SK-N-SH treated with all-trans-retinoic acid at 6 μM for 48 hours (cell line): ENCODE data around the gene HSD3B2.

ENCODE experiments used
- ARNTL ChIP-seq: fragments of 450-650 bp; formaldehyde crosslinking; IDR thresholded peaks from 2 replicates; pipeline ENCODE4 v1.5.0; 2020; ENCODE audit warnings: low read depth, mild to moderate bottlenecking, moderate library complexity, borderline replicate concordance
- BACH2 ChIP-seq: fragments of 250-450 bp; sonication (Bioruptor Pico); IDR thresholded peaks from 2 replicates; pipeline ENCODE4 v1.9.0; 2021; ENCODE audit warnings: mild to moderate bottlenecking, borderline replicate concordance
- CSDC2 ChIP-seq: fragments of 250-450 bp; sonication (Bioruptor Pico); IDR thresholded peaks from 2 replicates; pipeline ENCODE4 v1.5.0; 2020; ENCODE audit warnings: mild to moderate bottlenecking, moderate library complexity
- PPARA ChIP-seq: fragments of 250-450 bp; sonication (Bioruptor Pico); IDR thresholded peaks from 2 replicates; pipeline ENCODE4 v1.5.0; 2020; ENCODE audit warnings: mild to moderate bottlenecking, borderline replicate concordance
- RARB ChIP-seq: fragments of 250-450 bp; sonication (Bioruptor Pico); IDR thresholded peaks from 2 replicates; pipeline ENCODE4 v1.8.0; 2021; ENCODE audit warnings: mild to moderate bottlenecking, moderate library complexity
- SNAI2 ChIP-seq: fragments of 250-450 bp; sonication (Bioruptor Pico); IDR thresholded peaks from 2 replicates; pipeline ENCODE4 v1.5.0; 2020; ENCODE audit warnings: mild to moderate bottlenecking, moderate library complexity
- TCF4 ChIP-seq: fragments of 250-450 bp; sonication (Bioruptor Pico); IDR thresholded peaks from 2 replicates; pipeline ENCODE4 v1.8.0; 2021; ENCODE audit warnings: mild to moderate bottlenecking, moderate library complexity, borderline replicate concordance
- ZFP3 ChIP-seq: fragments of 250-450 bp; sonication (Bioruptor Pico); IDR thresholded peaks from 2 replicates; pipeline ENCODE4 v1.5.0; 2020; ENCODE audit warnings: mild to moderate bottlenecking, moderate library complexity
- ZNF565 ChIP-seq: fragments of 450-650 bp; formaldehyde crosslinking; conservative IDR thresholded peaks from 2 replicates; pipeline ENCODE4 v1.5.0; 2020; ENCODE audit warnings: low read depth, mild to moderate bottlenecking, moderate library complexity
- ZNF8 ChIP-seq: fragments of 450-650 bp; formaldehyde crosslinking; IDR thresholded peaks from 2 replicates; pipeline ENCODE4 v1.5.0; 2020; ENCODE audit warnings: mild to moderate bottlenecking, moderate library complexity
- TF ChIP-seq, protein P1 (sequence below): fragments of 250-450 bp; sonication (Bioruptor Pico); IDR thresholded peaks from 2 replicates; pipeline ENCODE4 v1.5.1; 2021; ENCODE audit warnings: mild to moderate bottlenecking, moderate library complexity
- TF ChIP-seq, protein P2 (sequence below): fragments of 250-450 bp; sonication (Bioruptor Pico); IDR thresholded peaks from 2 replicates; pipeline ENCODE4 v1.5.0; 2020; ENCODE audit warnings: mild to moderate bottlenecking, moderate library complexity
- TF ChIP-seq, protein P3 (sequence below): fragments of 250-450 bp; sonication (Bioruptor Pico); IDR thresholded peaks from 2 replicates; pipeline ENCODE4 v1.8.0; 2020; ENCODE audit warnings: mild to moderate bottlenecking, moderate library complexity, borderline replicate concordance
- TF ChIP-seq, protein P4 (sequence below): fragments of 250-450 bp; sonication (Bioruptor Pico); IDR thresholded peaks from 2 replicates; pipeline ENCODE4 v1.5.1; 2020; ENCODE audit warnings: low read depth, mild to moderate bottlenecking, moderate library complexity

DNA sequence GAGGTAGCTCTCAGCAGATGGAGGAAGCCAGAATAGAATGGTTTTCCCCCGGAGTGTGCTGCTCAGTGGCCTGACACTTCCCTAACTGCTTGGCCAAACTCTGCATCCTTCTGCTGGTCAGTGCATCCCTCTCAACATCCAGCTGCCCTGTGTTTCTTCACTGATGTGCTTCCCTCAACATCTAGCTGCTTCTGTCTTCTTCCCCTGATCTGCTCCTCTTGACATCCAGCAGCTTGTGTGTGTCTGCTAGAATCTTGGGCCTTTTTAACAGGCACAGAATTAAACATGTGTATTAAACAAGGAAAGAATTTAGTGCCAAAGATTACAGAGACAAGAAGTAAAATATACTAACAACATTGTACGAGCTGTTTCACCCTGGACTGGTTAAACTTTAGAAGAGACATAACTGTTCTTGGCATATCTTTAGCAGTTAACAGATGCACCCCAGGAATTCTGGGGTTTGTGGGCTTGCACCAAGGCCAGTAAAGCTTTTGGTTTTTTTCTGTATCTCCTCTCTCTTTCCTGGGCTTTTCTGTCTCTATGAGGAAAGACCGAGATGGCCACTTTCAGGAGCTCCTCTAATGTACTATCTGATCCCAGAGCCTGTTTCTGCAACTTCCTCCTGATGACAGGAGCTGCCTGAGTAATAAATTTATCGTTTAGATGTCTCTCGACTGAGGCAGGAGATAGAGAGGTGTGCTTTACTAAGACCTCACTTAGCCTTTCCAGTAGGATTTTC is 57.3 kb downstream of the HSD3B2 start:
- TF ChIP-seq CSDC2 (CRISPR knock-in tag), result no peak
- TF ChIP-seq, protein P1, sequence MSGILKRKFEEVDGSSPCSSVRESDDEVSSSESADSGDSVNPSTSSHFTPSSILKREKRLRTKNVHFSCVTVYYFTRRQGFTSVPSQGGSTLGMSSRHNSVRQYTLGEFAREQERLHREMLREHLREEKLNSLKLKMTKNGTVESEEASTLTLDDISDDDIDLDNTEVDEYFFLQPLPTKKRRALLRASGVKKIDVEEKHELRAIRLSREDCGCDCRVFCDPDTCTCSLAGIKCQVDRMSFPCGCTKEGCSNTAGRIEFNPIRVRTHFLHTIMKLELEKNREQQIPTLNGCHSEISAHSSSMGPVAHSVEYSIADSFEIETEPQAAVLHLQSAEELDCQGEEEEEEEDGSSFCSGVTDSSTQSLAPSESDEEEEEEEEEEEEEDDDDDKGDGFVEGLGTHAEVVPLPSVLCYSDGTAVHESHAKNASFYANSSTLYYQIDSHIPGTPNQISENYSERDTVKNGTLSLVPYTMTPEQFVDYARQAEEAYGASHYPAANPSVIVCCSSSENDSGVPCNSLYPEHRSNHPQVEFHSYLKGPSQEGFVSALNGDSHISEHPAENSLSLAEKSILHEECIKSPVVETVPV (CRISPR knock-in tag), result no peak
- no peak for TF ChIP-seq ZNF565 (CRISPR knock-in tag)
- TF ChIP-seq, protein P2, sequence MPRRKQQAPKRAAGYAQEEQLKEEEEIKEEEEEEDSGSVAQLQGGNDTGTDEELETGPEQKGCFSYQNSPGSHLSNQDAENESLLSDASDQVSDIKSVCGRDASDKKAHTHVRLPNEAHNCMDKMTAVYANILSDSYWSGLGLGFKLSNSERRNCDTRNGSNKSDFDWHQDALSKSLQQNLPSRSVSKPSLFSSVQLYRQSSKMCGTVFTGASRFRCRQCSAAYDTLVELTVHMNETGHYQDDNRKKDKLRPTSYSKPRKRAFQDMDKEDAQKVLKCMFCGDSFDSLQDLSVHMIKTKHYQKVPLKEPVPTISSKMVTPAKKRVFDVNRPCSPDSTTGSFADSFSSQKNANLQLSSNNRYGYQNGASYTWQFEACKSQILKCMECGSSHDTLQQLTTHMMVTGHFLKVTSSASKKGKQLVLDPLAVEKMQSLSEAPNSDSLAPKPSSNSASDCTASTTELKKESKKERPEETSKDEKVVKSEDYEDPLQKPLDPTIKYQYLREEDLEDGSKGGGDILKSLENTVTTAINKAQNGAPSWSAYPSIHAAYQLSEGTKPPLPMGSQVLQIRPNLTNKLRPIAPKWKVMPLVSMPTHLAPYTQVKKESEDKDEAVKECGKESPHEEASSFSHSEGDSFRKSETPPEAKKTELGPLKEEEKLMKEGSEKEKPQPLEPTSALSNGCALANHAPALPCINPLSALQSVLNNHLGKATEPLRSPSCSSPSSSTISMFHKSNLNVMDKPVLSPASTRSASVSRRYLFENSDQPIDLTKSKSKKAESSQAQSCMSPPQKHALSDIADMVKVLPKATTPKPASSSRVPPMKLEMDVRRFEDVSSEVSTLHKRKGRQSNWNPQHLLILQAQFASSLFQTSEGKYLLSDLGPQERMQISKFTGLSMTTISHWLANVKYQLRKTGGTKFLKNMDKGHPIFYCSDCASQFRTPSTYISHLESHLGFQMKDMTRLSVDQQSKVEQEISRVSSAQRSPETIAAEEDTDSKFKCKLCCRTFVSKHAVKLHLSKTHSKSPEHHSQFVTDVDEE (CRISPR knock-in tag), result no peak
- TF ChIP-seq, protein P3, sequence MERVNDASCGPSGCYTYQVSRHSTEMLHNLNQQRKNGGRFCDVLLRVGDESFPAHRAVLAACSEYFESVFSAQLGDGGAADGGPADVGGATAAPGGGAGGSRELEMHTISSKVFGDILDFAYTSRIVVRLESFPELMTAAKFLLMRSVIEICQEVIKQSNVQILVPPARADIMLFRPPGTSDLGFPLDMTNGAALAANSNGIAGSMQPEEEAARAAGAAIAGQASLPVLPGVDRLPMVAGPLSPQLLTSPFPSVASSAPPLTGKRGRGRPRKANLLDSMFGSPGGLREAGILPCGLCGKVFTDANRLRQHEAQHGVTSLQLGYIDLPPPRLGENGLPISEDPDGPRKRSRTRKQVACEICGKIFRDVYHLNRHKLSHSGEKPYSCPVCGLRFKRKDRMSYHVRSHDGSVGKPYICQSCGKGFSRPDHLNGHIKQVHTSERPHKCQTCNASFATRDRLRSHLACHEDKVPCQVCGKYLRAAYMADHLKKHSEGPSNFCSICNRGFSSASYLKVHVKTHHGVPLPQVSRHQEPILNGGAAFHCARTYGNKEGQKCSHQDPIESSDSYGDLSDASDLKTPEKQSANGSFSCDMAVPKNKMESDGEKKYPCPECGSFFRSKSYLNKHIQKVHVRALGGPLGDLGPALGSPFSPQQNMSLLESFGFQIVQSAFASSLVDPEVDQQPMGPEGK (CRISPR knock-in tag), result no peak
- no peak for TF ChIP-seq SNAI2 (CRISPR knock-in tag)
- TF ChIP-seq RARB (CRISPR knock-in tag), result no peak
- TF ChIP-seq PPARA (CRISPR knock-in tag), result no peak
- no peak for TF ChIP-seq ZNF8 (CRISPR knock-in tag)
- no peak for TF ChIP-seq ZFP3 (CRISPR knock-in tag)
- no peak for TF ChIP-seq BACH2 (CRISPR knock-in tag)
- TF ChIP-seq, protein P4, sequence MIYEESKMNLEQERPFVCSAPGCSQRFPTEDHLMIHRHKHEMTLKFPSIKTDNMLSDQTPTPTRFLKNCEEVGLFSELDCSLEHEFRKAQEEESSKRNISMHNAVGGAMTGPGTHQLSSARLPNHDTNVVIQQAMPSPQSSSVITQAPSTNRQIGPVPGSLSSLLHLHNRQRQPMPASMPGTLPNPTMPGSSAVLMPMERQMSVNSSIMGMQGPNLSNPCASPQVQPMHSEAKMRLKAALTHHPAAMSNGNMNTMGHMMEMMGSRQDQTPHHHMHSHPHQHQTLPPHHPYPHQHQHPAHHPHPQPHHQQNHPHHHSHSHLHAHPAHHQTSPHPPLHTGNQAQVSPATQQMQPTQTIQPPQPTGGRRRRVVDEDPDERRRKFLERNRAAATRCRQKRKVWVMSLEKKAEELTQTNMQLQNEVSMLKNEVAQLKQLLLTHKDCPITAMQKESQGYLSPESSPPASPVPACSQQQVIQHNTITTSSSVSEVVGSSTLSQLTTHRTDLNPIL (CRISPR knock-in tag), result no peak
- no peak for TF ChIP-seq TCF4 (CRISPR knock-in tag)
- no peak for TF ChIP-seq ARNTL (CRISPR knock-in tag)
